HepG2 (cell line): ENCODE measurements around the gene CAT. TPM values are rescaled to one million over a fixed set of nuclear protein-coding genes. Genes with fewer than 3 reads are reported as not detected.

Experiments used
- CENPBD1 ChIP-seq: sonication (generic); formaldehyde crosslinking; IDR thresholded peaks from 2 replicates; pipeline ENCODE4 v1.8.0; 2022; ENCODE audit warnings: missing genetic modification reagents, low read depth, mild to moderate bottlenecking, borderline replicate concordance
- CHD2 ChIP-seq: IDR thresholded peaks from 2 replicates; pipeline ENCODE4 v1.6.1; 2011; ENCODE audit warnings: low read depth, low read length, improper control_type of control experiment
- DMTF1 ChIP-seq: sonication (generic); formaldehyde crosslinking; IDR thresholded peaks from 2 replicates; pipeline ENCODE4 v1.4.0; 2020; ENCODE audit warnings: mild to moderate bottlenecking, missing genetic modification reagents
- GABPA ChIP-seq, 2 experiments: IDR thresholded peaks; 2 replicates each; pipeline ENCODE4 v1.6.1; 2011 to 2016; ENCODE audit warnings: low read depth in 2 of 2, low read length in 1 of 2, missing biosample characterization in 1 of 2, missing genetic modification characterization in 1 of 2
- GATA4 ChIP-seq: sonication (generic); IDR thresholded peaks from 2 replicates; pipeline ENCODE4 v1.6.1; 2016; ENCODE audit warnings: antibody characterized with exemption, low read depth, borderline replicate concordance
- HMG20A ChIP-seq: IDR thresholded peaks from 2 replicates; pipeline ENCODE4 v1.6.1; 2016; ENCODE audit warnings: borderline replicate concordance
- HMG20B ChIP-seq: conservative IDR thresholded peaks from 2 replicates; pipeline ENCODE4 v1.6.1; 2016; ENCODE audit warnings: missing genetic modification reagents, missing compliant biosample characterization
- HNF4A ChIP-seq: sonication (generic); formaldehyde crosslinking; IDR thresholded peaks from 2 replicates; pipeline ENCODE4 v1.4.0; 2020; ENCODE audit warnings: missing genetic modification reagents
- HOXD1 ChIP-seq: sonication (generic); formaldehyde crosslinking; IDR thresholded peaks from 2 replicates; pipeline ENCODE4 v1.5.0; 2020; ENCODE audit warnings: missing genetic modification reagents
- KDM3A ChIP-seq: IDR thresholded peaks from 2 replicates; pipeline ENCODE4 v1.6.1; 2018; ENCODE audit warnings: low read depth, missing compliant biosample characterization
- MLLT10 ChIP-seq: sonication (generic); formaldehyde crosslinking; IDR thresholded peaks from 2 replicates; pipeline ENCODE4 v1.4.0; 2020; ENCODE audit warnings: missing genetic modification reagents
- MNT ChIP-seq: fragments of 450-650 bp; IDR thresholded peaks from 2 replicates; pipeline ENCODE4 v1.6.1; 2016
- PATZ1 ChIP-seq: sonication (generic); formaldehyde crosslinking; IDR thresholded peaks from 2 replicates; pipeline ENCODE4 v1.4.0; 2020; ENCODE audit warnings: missing genetic modification reagents
- PHF21A ChIP-seq: sonication (generic); formaldehyde crosslinking; IDR thresholded peaks from 2 replicates; pipeline ENCODE4 v1.5.0; 2020; ENCODE audit warnings: mild to moderate bottlenecking, missing genetic modification reagents
- POLR2A ChIP-seq, 2 experiments: IDR thresholded peaks; 2 replicates each; pipeline ENCODE4 v1.6.1; 2011; ENCODE audit warnings: low read depth in 2 of 2, low read length in 2 of 2, mild to moderate bottlenecking in 1 of 2, moderate library complexity in 1 of 2; ENCODE audit not compliant: insufficient read depth in 1 of 2
- RXRA ChIP-seq: sonication (generic); formaldehyde crosslinking; IDR thresholded peaks from 2 replicates; pipeline ENCODE4 v1.5.1; 2020; ENCODE audit warnings: missing genetic modification reagents
- TBX2 ChIP-seq: sonication (generic); formaldehyde crosslinking; IDR thresholded peaks from 2 replicates; pipeline ENCODE4 v1.5.0; 2020; ENCODE audit warnings: missing genetic modification reagents, mild to moderate bottlenecking, borderline replicate concordance
- ZBTB42 ChIP-seq: sonication (generic); formaldehyde crosslinking; IDR thresholded peaks from 2 replicates; pipeline ENCODE4 v1.5.0; 2020; ENCODE audit warnings: mild to moderate bottlenecking, missing genetic modification reagents
- ZFX ChIP-seq: sonication (generic); formaldehyde crosslinking; IDR thresholded peaks from 2 replicates; pipeline ENCODE4 v1.4.0; 2020; ENCODE audit warnings: mild to moderate bottlenecking, low read depth, missing genetic modification reagents, moderate library complexity
- ZNF143 ChIP-seq: sonication (generic); formaldehyde crosslinking; IDR thresholded peaks from 2 replicates; pipeline ENCODE4 v1.4.0; 2020; ENCODE audit warnings: missing genetic modification reagents
- ZNF382 ChIP-seq: sonication (generic); formaldehyde crosslinking; IDR thresholded peaks from 2 replicates; pipeline ENCODE4 v1.5.0; 2020; ENCODE audit warnings: missing genetic modification reagents, mild to moderate bottlenecking, borderline replicate concordance
- ZNF549 ChIP-seq: sonication (generic); formaldehyde crosslinking; IDR thresholded peaks from 2 replicates; pipeline ENCODE4 v1.5.0; 2020; ENCODE audit warnings: missing genetic modification reagents
- ZNF713 ChIP-seq: sonication (generic); formaldehyde crosslinking; IDR thresholded peaks from 2 replicates; pipeline ENCODE4 v1.4.0; 2020; ENCODE audit warnings: mild to moderate bottlenecking, missing genetic modification reagents
- ZNF782 ChIP-seq: sonication (generic); formaldehyde crosslinking; IDR thresholded peaks from 2 replicates; pipeline ENCODE4 v1.4.0; 2020; ENCODE audit warnings: missing genetic modification reagents, mild to moderate bottlenecking, borderline replicate concordance
- polyA plus RNA-seq, 8 experiments: library from polyadenylated mRNA; depleted of rRNA in 3 of 8; stranded (reverse) in 7 of 8; unstranded in 1 of 8; fragments of >200 nt; fragmentation: Illumina TruSeq in 4 of 8; extraction: Trizol in 4 of 8; gene quantifications; 2 replicates each; pipeline versions ENCODE4 v1.2.1 to v1.2.3, GENCODE V29; 2011 to 2016; ENCODE audit warnings: low read depth in 4 of 8, missing spikeins in 1 of 8, mixed read lengths in 1 of 8; ENCODE audit not compliant: insufficient read depth in 1 of 8
- total RNA-seq, 5 experiments: library from RNA; depleted of rRNA; stranded (reverse); fragments of >200 nt; fragmentation: Illumina TruSeq; extraction: Trizol; gene quantifications; 2 replicates each; pipeline ENCODE4 v1.2.3, GENCODE V29; 2016; ENCODE audit warnings: low read depth in 1 of 5

Gene CAT
- total and polyA plus RNA-seq, 2 of the 13 experiments (the other 11 are each of a cell fraction or from before 2014, with no cell fraction given): 107 to 136 TPM

GRCh38 chr11:34433899-34434298 is 4.8 kb upstream of the CAT start (continued):
- no peak for TF ChIP-seq DMTF1 (CRISPR knock-in tag)
- TF ChIP-seq PATZ1 (CRISPR knock-in tag): no peak
- TF ChIP-seq ZNF143 (CRISPR knock-in tag): no peak
- no peak for TF ChIP-seq ZNF549 (CRISPR knock-in tag)
- TF ChIP-seq CENPBD1 (CRISPR knock-in tag): no peak
- TF ChIP-seq HNF4A (CRISPR knock-in tag): peak; percentile 54
- 0 out of 2 replicates have a peak, but pooled peaks have one; percentile 28 for TF ChIP-seq ZFX
- peak; percentile 87; the same call in 1 of the 2 replicates for TF ChIP-seq HMG20A (CRISPR knock-in tag)
- TF ChIP-seq TBX2: peak; percentile 58; the same call in 1 of the 2 replicates
- TF ChIP-seq ZNF382: no peak
- peak; percentile 46; the same call in 1 of the 2 replicates for TF ChIP-seq PHF21A (CRISPR knock-in tag)
- TF ChIP-seq HOXD1 (CRISPR knock-in tag): no peak
- TF ChIP-seq ZBTB42 (CRISPR knock-in tag): no peak
- TF ChIP-seq MLLT10 (CRISPR knock-in tag): no peak
- no peak for TF ChIP-seq KDM3A (CRISPR knock-in tag)
- no peak for TF ChIP-seq GABPA (IDR thresholded peaks at IDR 0.05; ENCODE audit: low read depth, low read length)
- no peak for TF ChIP-seq GABPA (CRISPR knock-in tag; IDR thresholded peaks at IDR 0.05; ENCODE audit: low read depth)
- no peak for TF ChIP-seq GATA4
- peak; percentile 79; the same call in 1 of the 2 replicates for TF ChIP-seq RXRA
- TF ChIP-seq HMG20B (CRISPR knock-in tag): 0 out of 2 replicates have a peak, but pooled peaks have one; percentile 37
- no peak for TF ChIP-seq MNT
- TF ChIP-seq CHD2: no peak
- TF ChIP-seq ZNF713 (CRISPR knock-in tag): no peak
- TF ChIP-seq POLR2A (IDR thresholded peaks at IDR 0.05; ENCODE audit: insufficient read depth in 1 of 2, low read depth in 2 of 2, low read length in 2 of 2): no peak
- TF ChIP-seq ZNF782 (CRISPR knock-in tag): no peak
